ENCODE data around the gene CNKSR2. TPM values are rescaled to one million over a fixed set of nuclear protein-coding genes. Genes with fewer than 3 reads are reported as not detected.

The CNKSR2 gene
- total and polyA plus RNA-seq, 2 of the 13 experiments (the other 11 are each of a cell fraction or from before 2014, with no cell fraction given): not detected

DNA sequence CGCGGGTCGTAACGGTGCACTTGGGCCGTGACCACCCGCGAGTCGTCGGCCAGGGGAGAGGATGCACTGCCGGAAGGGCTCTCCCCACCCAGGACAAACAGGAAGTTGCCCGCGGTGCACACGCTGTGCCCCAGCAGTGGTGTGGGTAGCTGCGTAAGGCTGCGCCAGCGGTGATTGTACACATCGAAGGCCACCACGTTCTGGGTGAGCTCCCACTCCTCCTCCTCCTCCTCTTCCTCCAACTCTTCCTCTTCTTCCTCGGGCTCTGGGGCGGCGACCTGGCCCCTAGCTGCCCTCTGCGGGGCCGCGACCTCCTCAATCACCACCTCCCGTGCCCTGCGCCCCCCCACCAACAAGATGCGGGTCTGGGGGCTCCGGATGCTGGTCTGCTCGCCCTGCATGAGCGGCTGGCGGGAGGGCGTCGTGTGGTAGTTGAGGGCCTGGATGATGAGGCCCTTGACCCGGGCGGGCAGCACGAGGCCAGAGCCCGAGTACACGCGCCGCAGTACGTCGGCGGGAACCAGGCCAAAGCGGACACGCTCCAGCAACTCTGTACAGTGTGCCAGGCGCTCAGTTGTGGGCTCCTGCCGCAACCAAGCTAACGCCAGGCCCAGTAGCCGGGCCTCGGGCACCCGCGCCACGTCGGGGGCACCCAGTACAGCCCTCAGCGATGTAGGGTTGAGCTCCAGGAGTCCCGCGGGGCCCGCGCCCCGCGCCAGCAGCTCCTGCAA lies 282.5 kb downstream of the CNKSR2 start:
- H3K36me3 ChIP-seq (replicated peaks in 1 of 2; ENCODE audit: control insufficient read depth in 1 of 2, insufficient read depth in 2 of 2, low read length in 2 of 2): no peaks in the 10 kb centered on the region
- 83% methylated on average over 14 of the region's 61 CpGs for WGBS (ENCODE audit: low lambda C conversion rate)
- H3K4me1 ChIP-seq (ENCODE audit: insufficient read depth, low read length): no peaks in the 10 kb centered on the region
- TF ChIP-seq, protein P1, sequence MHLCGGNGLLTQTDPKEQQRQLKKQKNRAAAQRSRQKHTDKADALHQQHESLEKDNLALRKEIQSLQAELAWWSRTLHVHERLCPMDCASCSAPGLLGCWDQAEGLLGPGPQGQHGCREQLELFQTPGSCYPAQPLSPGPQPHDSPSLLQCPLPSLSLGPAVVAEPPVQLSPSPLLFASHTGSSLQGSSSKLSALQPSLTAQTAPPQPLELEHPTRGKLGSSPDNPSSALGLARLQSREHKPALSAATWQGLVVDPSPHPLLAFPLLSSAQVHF (CRISPR knock-in tag; IDR thresholded peaks at IDR 0.05): no peak
- TF ChIP-seq, protein P2, sequence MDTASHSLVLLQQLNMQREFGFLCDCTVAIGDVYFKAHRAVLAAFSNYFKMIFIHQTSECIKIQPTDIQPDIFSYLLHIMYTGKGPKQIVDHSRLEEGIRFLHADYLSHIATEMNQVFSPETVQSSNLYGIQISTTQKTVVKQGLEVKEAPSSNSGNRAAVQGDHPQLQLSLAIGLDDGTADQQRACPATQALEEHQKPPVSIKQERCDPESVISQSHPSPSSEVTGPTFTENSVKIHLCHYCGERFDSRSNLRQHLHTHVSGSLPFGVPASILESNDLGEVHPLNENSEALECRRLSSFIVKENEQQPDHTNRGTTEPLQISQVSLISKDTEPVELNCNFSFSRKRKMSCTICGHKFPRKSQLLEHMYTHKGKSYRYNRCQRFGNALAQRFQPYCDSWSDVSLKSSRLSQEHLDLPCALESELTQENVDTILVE (CRISPR knock-in tag; IDR thresholded peaks at IDR 0.05): no peak
- no peak for TF ChIP-seq ZNF263 (CRISPR knock-in tag; IDR thresholded peaks at IDR 0.05)
- TF ChIP-seq, protein P3, sequence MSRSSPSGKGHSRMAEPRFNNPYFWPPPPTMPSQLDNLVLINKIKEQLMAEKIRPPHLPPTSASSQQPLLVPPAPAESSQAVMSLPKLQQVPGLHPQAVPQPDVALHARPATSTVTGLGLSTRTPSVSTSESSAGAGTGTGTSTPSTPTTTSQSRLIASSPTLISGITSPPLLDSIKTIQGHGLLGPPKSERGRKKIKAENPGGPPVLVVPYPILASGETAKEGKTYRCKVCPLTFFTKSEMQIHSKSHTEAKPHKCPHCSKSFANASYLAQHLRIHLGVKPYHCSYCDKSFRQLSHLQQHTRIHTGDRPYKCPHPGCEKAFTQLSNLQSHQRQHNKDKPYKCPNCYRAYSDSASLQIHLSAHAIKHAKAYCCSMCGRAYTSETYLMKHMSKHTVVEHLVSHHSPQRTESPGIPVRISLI (CRISPR knock-in tag; IDR thresholded peaks at IDR 0.05; ENCODE audit: borderline replicate concordance): no peak
- no peak for TF ChIP-seq MED1 (CRISPR knock-in tag; IDR thresholded peaks at IDR 0.05)
- TF ChIP-seq MXD4 (CRISPR knock-in tag; IDR thresholded peaks at IDR 0.05): no peak
- TF ChIP-seq, protein P4, sequence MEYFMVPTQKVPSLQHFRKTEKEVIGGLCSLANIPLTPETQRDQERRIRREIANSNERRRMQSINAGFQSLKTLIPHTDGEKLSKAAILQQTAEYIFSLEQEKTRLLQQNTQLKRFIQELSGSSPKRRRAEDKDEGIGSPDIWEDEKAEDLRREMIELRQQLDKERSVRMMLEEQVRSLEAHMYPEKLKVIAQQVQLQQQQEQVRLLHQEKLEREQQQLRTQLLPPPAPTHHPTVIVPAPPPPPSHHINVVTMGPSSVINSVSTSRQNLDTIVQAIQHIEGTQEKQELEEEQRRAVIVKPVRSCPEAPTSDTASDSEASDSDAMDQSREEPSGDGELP (IDR thresholded peaks at IDR 0.05; ENCODE audit: borderline replicate concordance, low read depth): no peak
- no peak for TF ChIP-seq ZNF136 (CRISPR knock-in tag; IDR thresholded peaks at IDR 0.05; ENCODE audit: low read depth)
- ATAC-seq (no peak), FAIRE-seq (no peak), DNase-seq (ENCODE audit: low spot score) (no peak)
- POLR2A ChIA-PET: no interaction called here
- H3K27me3 ChIP-seq (ENCODE audit: control insufficient read depth in 1 of 2, insufficient read depth in 2 of 2, low read length in 2 of 2): no peaks in the 10 kb centered on the region; a peak in 1 of 5 replicates
- no peak overlapping the region for H3K4me3 ChIP-seq (replicated peaks in 1 of 3; ENCODE audit: insufficient read depth in 1 of 3, low read depth in 2 of 3, low read length in 3 of 3)
- intact Hi-C loops (cut with micrococcal nuclease; ENCODE audit: unreplicated experiment) (no loop called here), in situ Hi-C loops (cut with HindIII; ENCODE audit: extremely low pct_ligation_motif_present, low pct_unique_long_range_greater_than_20kb) (no loop called here)
- H3K79me2 ChIP-seq (ENCODE audit: insufficient read depth, low read length): no peaks in the 10 kb centered on the region
- H3K9ac ChIP-seq (ENCODE audit: insufficient read depth, low read depth, low read length): no peak overlapping the region
- no peak overlapping the region for H3K4me2 ChIP-seq (ENCODE audit: low read depth, low read length)
- CTCF ChIA-PET (ENCODE audit: low intra/inter-chr PET ratio, low total read pairs): no interaction called here
- H2AFZ ChIP-seq (ENCODE audit: low read length): no peak overlapping the region
- no TSS peak for BruUV-seq (replicated peaks)
- H3K9me3 ChIP-seq (ENCODE audit: low read length): no peaks in the 10 kb centered on the region
- H4K20me1 ChIP-seq (ENCODE audit: insufficient read depth, low read length): no peaks in the 10 kb centered on the region
- no peak overlapping the region for H3K27ac ChIP-seq (ENCODE audit: extremely low read length, insufficient read depth, low read length)

Measured in HepG2 (cell line).